Uterus (tissue), 2 donors: Measurements from ENCODE around the gene VTCN1.

Experiments
- CTCF ChIP-seq, 4 experiments: fragments of 200-600 bp in 2 of 4; fragments of 450-650 bp in 2 of 4; sonication (generic) in 2 of 4; IDR thresholded peaks; one replicate each; pipeline ENCODE4 v1.5.1; 2016 to 2019; ENCODE audit warnings: antibody characterized with exemption in 4 of 4, mild to moderate bottlenecking in 2 of 4, moderate library complexity in 1 of 4
- POLR2A ChIP-seq, 2 donors: fragments of 450-650 bp; IDR thresholded peaks; one replicate each; pipeline ENCODE4 v1.6.1; 2016; ENCODE audit warnings: antibody characterized with exemption in 2 of 2, mild to moderate bottlenecking in 1 of 2, moderate library complexity in 1 of 2

- no peak for TF ChIP-seq CTCF (IDR thresholded peaks at IDR 0.05)
- no peak for TF ChIP-seq POLR2A (IDR thresholded peaks at IDR 0.05)
These were observed 30.8 kb upstream of the VTCN1 start for GRCh38 chr1:117241512-117241911.
